SK-N-SH (cell line): Measurements from ENCODE around the gene RBM42. TPM values are rescaled to one million over a fixed set of nuclear protein-coding genes. Genes with fewer than 3 reads are reported as not detected.

Experiments
- CTCF ChIA-PET: fragments of 300-600, 350-600 bp; formaldehyde crosslinking; extraction: SDS; loops from one replicate; lab custom pipeline; 2021; lab: Yijun Ruan, JAX
- POLR2A ChIA-PET: fragments of 350-600 bp; sonication (Branson Sonifier 250); formaldehyde crosslinking; extraction: SDS; loops from one replicate; lab custom pipeline; 2020; ENCODE audit warnings: antibody characterized with exemption, inconsistent platforms; lab: Yijun Ruan, JAX
- DNase-seq: peaks from one replicate; pipeline ENCODE4 v3.0.0; 2012
- H2AFZ ChIP-seq: fragments of 200-600 bp; sonication (generic); 2 replicates; pipeline ENCODE4 v1.8.1; 2016; ENCODE audit warnings: antibody characterized with exemption, mild to moderate bottlenecking, low read depth
- H3F3A ChIP-seq: fragments of 200-600 bp; sonication (generic); replicated peaks from 2 replicates; pipeline ENCODE3; 2016; ENCODE audit warnings: antibody characterized with exemption, mild to moderate bottlenecking; ENCODE audit not compliant: insufficient read depth
- H3K27ac ChIP-seq, 2 experiments: fragments of 200-500 bp in 1 of 2; fragments of 200-600 bp in 1 of 2; sonication (Bioruptor generic) in 1 of 2; sonication (generic), shearing (Covaris generic) in 1 of 2; 2 replicates each; pipeline versions ENCODE4 v1.5.1 to v1.6.1; 2014 to 2016; ENCODE audit warnings: low read depth in 2 of 2, inconsistent platforms in 1 of 2, low read length in 1 of 2, mild to moderate bottlenecking in 1 of 2, mixed read lengths in 1 of 2
- H3K27me3 ChIP-seq: fragments of 200-600 bp; sonication (generic), shearing (Covaris generic); 2 replicates; pipeline ENCODE4 v1.6.1; 2016; ENCODE audit warnings: mixed run types; ENCODE audit not compliant: insufficient read depth
- H3K36me3 ChIP-seq, 2 experiments: fragments of 200-500 bp in 1 of 2; fragments of 200-600 bp in 1 of 2; sonication (Bioruptor generic) in 1 of 2; sonication (generic) in 1 of 2; replicated peaks in 1 of 2; 2 replicates each; pipeline versions ENCODE3 to v1.5.1; 2014 to 2016; ENCODE audit warnings: low read length in 1 of 2, mild to moderate bottlenecking in 1 of 2; ENCODE audit not compliant: insufficient read depth in 2 of 2, control insufficient read depth in 1 of 2
- H3K4me1 ChIP-seq, 2 experiments: fragments of 200-500 bp in 1 of 2; fragments of 200-600 bp in 1 of 2; sonication (Bioruptor generic) in 1 of 2; sonication (generic), shearing (Covaris generic) in 1 of 2; 2 replicates each; pipeline versions ENCODE4 v1.5.1 to v1.6.1; 2014 to 2016; ENCODE audit warnings: low read depth in 1 of 2, low read length in 1 of 2, mixed run types in 1 of 2; ENCODE audit not compliant: insufficient read depth in 2 of 2, control insufficient read depth in 1 of 2
- H3K4me2 ChIP-seq: fragments of 200-600 bp; sonication (generic), shearing (Covaris generic); 2 replicates; pipeline ENCODE4 v1.6.1; 2017; ENCODE audit warnings: mixed run types
- H3K4me3 ChIP-seq, 2 experiments: fragments of 200-500 bp in 1 of 2; fragments of 200-600 bp in 1 of 2; sonication (Bioruptor generic) in 1 of 2; sonication (generic), shearing (Covaris generic) in 1 of 2; 2 replicates each; pipeline versions ENCODE4 v1.5.1 to v1.8.1; 2014 to 2016; ENCODE audit warnings: low read depth in 2 of 2, inconsistent platforms in 1 of 2, low read length in 1 of 2, mild to moderate bottlenecking in 1 of 2, mixed read lengths in 1 of 2, moderate library complexity in 1 of 2
- H3K79me2 ChIP-seq: fragments of 200-600 bp; sonication (generic); 2 replicates; pipeline ENCODE4 v1.8.1; 2017; ENCODE audit warnings: mild to moderate bottlenecking; ENCODE audit not compliant: insufficient read depth
- H3K9ac ChIP-seq: fragments of 200-600 bp; sonication (generic); 2 replicates; pipeline ENCODE4 v1.6.1; 2017; ENCODE audit warnings: mixed run types
- H3K9me2 ChIP-seq: fragments of 200-600 bp; sonication (generic); 2 replicates; pipeline ENCODE4 v1.6.1; 2017; ENCODE audit warnings: mixed run types
- H3K9me3 ChIP-seq: fragments of 200-600 bp; sonication (generic); 2 replicates; pipeline ENCODE4 v1.6.1; 2017; ENCODE audit warnings: mixed run types, mild to moderate bottlenecking, moderate library complexity
- H4K20me1 ChIP-seq: fragments of 200-600 bp; sonication (generic); 2 replicates; pipeline ENCODE4 v1.6.1; 2017; ENCODE audit warnings: mild to moderate bottlenecking, mixed run types; ENCODE audit not compliant: insufficient read depth
- CHD2 ChIP-seq: fragments of 150-350 bp; IDR thresholded peaks from 2 replicates; pipeline ENCODE4 v1.6.1; 2018; ENCODE audit warnings: low read length; ENCODE audit not compliant: partially characterized antibody
- ELF1 ChIP-seq: IDR thresholded peaks from 2 replicates; pipeline ENCODE4 v1.4.0; 2012
- FOSL2 ChIP-seq: IDR thresholded peaks from 2 replicates; pipeline ENCODE4 v1.4.0; 2012; ENCODE audit warnings: low read depth, mild to moderate bottlenecking, moderate library complexity, borderline replicate concordance
- FOXM1 ChIP-seq: IDR thresholded peaks from 2 replicates; pipeline ENCODE4 v1.4.0; 2012; ENCODE audit warnings: low read depth, mild to moderate bottlenecking
- GABPA ChIP-seq: IDR thresholded peaks from 2 replicates; pipeline ENCODE4 v1.4.0; 2012; ENCODE audit warnings: low read depth, mild to moderate bottlenecking
- GATA2 ChIP-seq: sonication (generic); formaldehyde crosslinking; IDR thresholded peaks from 2 replicates; pipeline ENCODE4 v1.5.0; 2020; ENCODE audit warnings: mild to moderate bottlenecking, missing genetic modification reagents
- JUND ChIP-seq: IDR thresholded peaks from 2 replicates; pipeline ENCODE4 v1.4.0; 2012
- MEF2A ChIP-seq: IDR thresholded peaks from 2 replicates; pipeline ENCODE4 v1.4.0; 2012; ENCODE audit warnings: low read depth, borderline replicate concordance
- MXI1 ChIP-seq: IDR thresholded peaks from 2 replicates; pipeline ENCODE4 v1.6.1; 2012; ENCODE audit warnings: mild to moderate bottlenecking, low read depth, low read length, improper control_type of control experiment
- NRF1 ChIP-seq: IDR thresholded peaks from 2 replicates; pipeline ENCODE4 v1.6.1; 2012; ENCODE audit warnings: low read depth, mild to moderate bottlenecking, low read length
- POLR2AphosphoS5 ChIP-seq: IDR thresholded peaks from 2 replicates; pipeline ENCODE4 v1.6.1; 2012; ENCODE audit warnings: low read depth, low read length
- RAD21 ChIP-seq: IDR thresholded peaks from 2 replicates; pipeline ENCODE4 v1.6.1; 2012; ENCODE audit warnings: mild to moderate bottlenecking, low read length
- RCOR1 ChIP-seq: fragments of 150-350 bp; IDR thresholded peaks from 2 replicates; pipeline ENCODE4 v1.6.1; 2017; ENCODE audit warnings: antibody characterized with exemption, low read length
- REST ChIP-seq: IDR thresholded peaks from 2 replicates; pipeline ENCODE4 v1.6.1; 2012; ENCODE audit warnings: mild to moderate bottlenecking, low read depth, low read length, moderate library complexity
- TAF1 ChIP-seq: IDR thresholded peaks from 2 replicates; pipeline ENCODE4 v1.6.1; 2012; ENCODE audit warnings: low read depth, mild to moderate bottlenecking, low read length, moderate library complexity, borderline replicate concordance
- TCF12 ChIP-seq: IDR thresholded peaks from 2 replicates; pipeline ENCODE4 v1.4.0; 2012
- TEAD4 ChIP-seq: IDR thresholded peaks from 2 replicates; pipeline ENCODE4 v1.4.0; 2012; ENCODE audit warnings: mild to moderate bottlenecking, borderline replicate concordance; ENCODE audit not compliant: insufficient read depth
- YY1 ChIP-seq: IDR thresholded peaks from 2 replicates; pipeline ENCODE4 v1.4.0; 2012; ENCODE audit warnings: low read depth, mild to moderate bottlenecking
- WGBS: methylation state at CpG from one replicate; pipeline ENCODE4 v1.1.6; 2017; ENCODE audit warnings: low lambda C conversion rate; 5-methylcytosine and 5-hydroxymethylcytosine counted together
- polyA plus RNA-seq, 3 experiments: library from polyadenylated mRNA; depleted of rRNA; stranded (reverse); fragments of >200 nt; gene quantifications; 2 replicates each; pipeline ENCODE4 v1.2.3, GENCODE V29; 2012
- TF ChIP-seq, protein P1 (sequence below): IDR thresholded peaks from 2 replicates; pipeline ENCODE4 v1.4.0; 2012; ENCODE audit warnings: low read depth, borderline replicate concordance
- TF ChIP-seq, protein P2 (sequence below): fragments of 150-350 bp; IDR thresholded peaks from 2 replicates; pipeline ENCODE4 v1.6.1; 2016; ENCODE audit warnings: mild to moderate bottlenecking, low read depth, low read length
- TF ChIP-seq, protein P3 (sequence below): IDR thresholded peaks from 2 replicates; pipeline ENCODE4 v1.4.0; 2012; ENCODE audit warnings: low read depth, borderline replicate concordance
- TF ChIP-seq, protein P4 (sequence below): IDR thresholded peaks from 2 replicates; pipeline ENCODE4 v1.4.0; 2012; ENCODE audit warnings: low read depth
- TF ChIP-seq, protein P5 (sequence below): fragments of 150-350 bp; IDR thresholded peaks from 2 replicates; pipeline ENCODE4 v1.6.1; 2017; ENCODE audit warnings: antibody characterized with exemption, low read length, low read depth, borderline replicate concordance

RBM42 gene
- polyA plus RNA-seq (2012; rRNA removed) = 48.5 and 69.9 TPM in 2 replicates
- 33.7 and 42.1 TPM in 2 replicates for polyA plus RNA-seq (2012; cell fraction: cytosol; rRNA removed)
- 47.0 and 77.4 TPM in 2 replicates for polyA plus RNA-seq (2012; cell fraction: nucleus; rRNA removed)

- Histone ChIP-seq H3K9ac (peak within 1 kb of the TSS; percentile 92), H3K9me3 (no peaks in the 10 kb centered on the region), H3K4me3 (peak within 1 kb of the TSS; percentile 86 to 96), H3K4me1 (peaks cover 0 to 12% of the 10 kb centered on the region in 2 experiments; a peak in 2 of 4 replicates), H3K4me2 (peak within 1 kb of the TSS; percentile 100), H2AFZ (peak within 1 kb of the TSS; percentile 91), H3F3A (peaks cover 9% of the 10 kb centered on the region), H3K27me3 (no peaks in the 10 kb centered on the region), H4K20me1 (no peaks in the 10 kb centered on the region), H3K36me3 (peaks cover 21 to 22% of the 10 kb centered on the region in 2 experiments), H3K79me2 (peaks cover 17% of the 10 kb centered on the region), H3K27ac (peak within 1 kb of the TSS; percentile 59 to 80), H3K9me2 (no peaks in the 10 kb centered on the region)
- DNase-seq = peak; percentile 98
- 1% methylated on average over 44 of the region's 56 CpGs for WGBS
- ChIA-PET POLR2A (interaction anchor here (0.6 kb wide), 1 partner anchor 12 kb away, joined by 3 read pairs; no protein-coding TSS in a partner anchor), CTCF (no interaction called here)
- TF ChIP-seq JUND (no peak), NRF1 (no peak), TEAD4 (no peak), MEF2A (no peak), CHD2 (peak; percentile 96), RAD21 (no peak), POLR2AphosphoS5 (peak; percentile 43), ELF1 (peak; percentile 83), GATA2 (CRISPR knock-in tag) (no peak), REST (peak; percentile 31; the same call in 1 of the 2 replicates), RCOR1 (peak; percentile 72), FOSL2 (no peak), YY1 (no peak), TAF1 (peak; percentile 48), MXI1 (peak; percentile 58; the same call in 1 of the 2 replicates), TCF12 (no peak), GABPA (peak; percentile 66), FOXM1 (no peak)
- TF ChIP-seq, protein P1, sequence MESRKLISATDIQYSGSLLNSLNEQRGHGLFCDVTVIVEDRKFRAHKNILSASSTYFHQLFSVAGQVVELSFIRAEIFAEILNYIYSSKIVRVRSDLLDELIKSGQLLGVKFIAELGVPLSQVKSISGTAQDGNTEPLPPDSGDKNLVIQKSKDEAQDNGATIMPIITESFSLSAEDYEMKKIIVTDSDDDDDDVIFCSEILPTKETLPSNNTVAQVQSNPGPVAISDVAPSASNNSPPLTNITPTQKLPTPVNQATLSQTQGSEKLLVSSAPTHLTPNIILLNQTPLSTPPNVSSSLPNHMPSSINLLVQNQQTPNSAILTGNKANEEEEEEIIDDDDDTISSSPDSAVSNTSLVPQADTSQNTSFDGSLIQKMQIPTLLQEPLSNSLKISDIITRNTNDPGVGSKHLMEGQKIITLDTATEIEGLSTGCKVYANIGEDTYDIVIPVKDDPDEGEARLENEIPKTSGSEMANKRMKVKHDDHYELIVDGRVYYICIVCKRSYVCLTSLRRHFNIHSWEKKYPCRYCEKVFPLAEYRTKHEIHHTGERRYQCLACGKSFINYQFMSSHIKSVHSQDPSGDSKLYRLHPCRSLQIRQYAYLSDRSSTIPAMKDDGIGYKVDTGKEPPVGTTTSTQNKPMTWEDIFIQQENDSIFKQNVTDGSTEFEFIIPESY = no peak
- TF ChIP-seq, protein P2, sequence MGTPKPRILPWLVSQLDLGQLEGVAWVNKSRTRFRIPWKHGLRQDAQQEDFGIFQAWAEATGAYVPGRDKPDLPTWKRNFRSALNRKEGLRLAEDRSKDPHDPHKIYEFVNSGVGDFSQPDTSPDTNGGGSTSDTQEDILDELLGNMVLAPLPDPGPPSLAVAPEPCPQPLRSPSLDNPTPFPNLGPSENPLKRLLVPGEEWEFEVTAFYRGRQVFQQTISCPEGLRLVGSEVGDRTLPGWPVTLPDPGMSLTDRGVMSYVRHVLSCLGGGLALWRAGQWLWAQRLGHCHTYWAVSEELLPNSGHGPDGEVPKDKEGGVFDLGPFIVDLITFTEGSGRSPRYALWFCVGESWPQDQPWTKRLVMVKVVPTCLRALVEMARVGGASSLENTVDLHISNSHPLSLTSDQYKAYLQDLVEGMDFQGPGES = peak; percentile 86
- TF ChIP-seq, protein P3, sequence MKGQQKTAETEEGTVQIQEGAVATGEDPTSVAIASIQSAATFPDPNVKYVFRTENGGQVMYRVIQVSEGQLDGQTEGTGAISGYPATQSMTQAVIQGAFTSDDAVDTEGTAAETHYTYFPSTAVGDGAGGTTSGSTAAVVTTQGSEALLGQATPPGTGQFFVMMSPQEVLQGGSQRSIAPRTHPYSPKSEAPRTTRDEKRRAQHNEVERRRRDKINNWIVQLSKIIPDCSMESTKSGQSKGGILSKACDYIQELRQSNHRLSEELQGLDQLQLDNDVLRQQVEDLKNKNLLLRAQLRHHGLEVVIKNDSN = no peak
- TF ChIP-seq, protein P4, sequence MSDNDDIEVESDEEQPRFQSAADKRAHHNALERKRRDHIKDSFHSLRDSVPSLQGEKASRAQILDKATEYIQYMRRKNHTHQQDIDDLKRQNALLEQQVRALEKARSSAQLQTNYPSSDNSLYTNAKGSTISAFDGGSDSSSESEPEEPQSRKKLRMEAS = peak; percentile 6; the same call in 1 of the 2 replicates
- TF ChIP-seq, protein P5, sequence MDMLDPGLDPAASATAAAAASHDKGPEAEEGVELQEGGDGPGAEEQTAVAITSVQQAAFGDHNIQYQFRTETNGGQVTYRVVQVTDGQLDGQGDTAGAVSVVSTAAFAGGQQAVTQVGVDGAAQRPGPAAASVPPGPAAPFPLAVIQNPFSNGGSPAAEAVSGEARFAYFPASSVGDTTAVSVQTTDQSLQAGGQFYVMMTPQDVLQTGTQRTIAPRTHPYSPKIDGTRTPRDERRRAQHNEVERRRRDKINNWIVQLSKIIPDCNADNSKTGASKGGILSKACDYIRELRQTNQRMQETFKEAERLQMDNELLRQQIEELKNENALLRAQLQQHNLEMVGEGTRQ = no peak
Observed at GRCh38 chr19:35628565-35629331, at the start of gene RBM42. RBM42 (plus strand) TSS chr19:35629036; CDS start chr19:35629154, 118 bp downstream.
